Inflammatory macrophage (primary cell): ENCODE measurements around the gene DNAJB4.
"Not testable (repeated sequence)": the region's sequence is repeated elsewhere in the genome, so short reads cannot be mapped to it uniquely, and the experiment has no call there.

Experiments
- DNase-seq, 2 donors: peaks; one replicate each; pipeline ENCODE4 v3.0.0-alpha.2; 2020 to 2022

The DNAJB4 gene

DNA sequence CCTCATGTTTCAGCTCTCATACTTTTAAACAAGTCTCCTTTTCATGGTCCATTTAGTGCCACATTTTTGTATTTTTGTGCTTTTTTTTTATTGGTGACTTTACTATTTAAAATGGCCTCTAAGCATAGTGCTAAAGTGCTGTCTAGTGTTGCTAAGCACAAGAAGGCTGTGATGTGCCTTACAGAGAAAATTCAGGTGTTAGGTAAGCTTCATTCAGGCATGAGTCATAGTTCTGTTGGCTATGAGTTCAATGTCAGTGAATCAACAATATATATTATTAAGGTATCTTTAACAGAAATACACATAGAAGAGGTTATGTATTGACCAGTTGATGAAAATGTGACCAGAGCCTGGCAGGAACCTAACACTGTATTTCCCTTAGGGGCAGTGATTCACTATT lies 13.1 kb upstream of the DNAJB4 start:
- DNase-seq: no peak

DNA sequence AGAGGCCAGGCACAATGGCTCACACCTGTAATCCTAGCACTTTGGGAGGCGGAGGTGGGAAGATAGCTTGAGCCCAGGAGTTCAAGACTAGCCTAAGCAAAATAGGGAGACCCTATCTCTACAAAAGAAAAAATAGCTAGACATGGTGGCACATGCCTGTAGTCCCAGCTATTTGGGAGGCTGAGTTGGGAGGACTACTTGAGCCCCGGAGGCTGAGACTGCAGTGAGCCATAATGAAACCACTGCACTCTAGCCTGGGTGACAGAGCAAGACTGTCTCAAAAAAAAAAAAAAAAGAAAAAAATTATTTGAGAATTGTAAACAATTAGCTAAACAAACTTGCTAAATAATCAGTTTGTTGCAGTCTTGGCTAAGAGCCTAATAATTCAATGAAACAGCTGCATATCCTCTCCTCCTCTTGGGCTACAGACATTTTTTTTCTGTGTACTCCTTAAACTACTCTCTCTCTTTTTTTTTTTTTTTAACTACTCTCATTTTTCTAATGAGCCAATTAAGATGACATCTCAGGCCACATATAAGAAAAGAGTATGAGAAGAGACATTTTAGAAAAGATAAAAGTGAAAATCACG lies 10.5 kb upstream of the DNAJB4 start:
- no peak for DNase-seq

DNA sequence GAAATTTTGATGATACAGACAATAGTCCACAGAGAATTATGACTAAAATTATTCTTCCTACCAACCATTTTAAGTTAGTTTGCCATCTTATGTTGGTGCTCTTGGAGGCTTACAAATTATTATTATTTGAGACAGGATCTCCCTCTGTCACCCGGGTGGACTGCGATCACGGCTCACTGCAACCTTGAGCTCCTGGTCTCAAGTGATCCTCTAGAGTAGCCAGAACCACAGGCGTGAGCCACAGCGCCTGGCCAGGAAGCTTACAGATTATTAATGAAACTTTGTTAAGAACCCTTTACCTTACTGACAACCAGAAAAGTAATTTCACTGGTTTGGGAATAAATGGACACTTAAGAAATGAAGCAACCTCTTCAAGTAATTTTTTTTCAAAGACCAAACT lies 8.0 kb upstream of the DNAJB4 start:
- DNase-seq: no peak

DNA sequence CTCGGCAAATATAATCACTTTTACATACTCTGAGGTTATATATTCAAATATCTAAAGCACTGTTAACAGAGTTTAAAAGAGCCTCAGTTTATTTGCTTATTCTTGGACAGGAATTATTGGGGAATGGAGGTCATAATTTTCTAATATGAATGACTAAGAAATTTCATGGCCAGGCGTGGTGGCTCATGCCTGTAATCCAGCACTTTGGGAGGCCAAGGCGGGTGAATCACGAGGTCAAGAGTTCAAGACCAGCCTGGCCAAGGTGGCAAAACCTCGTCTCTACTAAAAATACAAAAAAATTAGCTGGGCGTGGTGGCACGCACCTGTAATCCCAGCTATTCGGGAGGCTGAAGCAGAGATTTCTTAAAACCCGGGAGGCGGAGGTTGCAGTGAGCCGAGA lies 4.2 kb upstream of the DNAJB4 start:
- not testable (repeated sequence) for DNase-seq

DNA sequence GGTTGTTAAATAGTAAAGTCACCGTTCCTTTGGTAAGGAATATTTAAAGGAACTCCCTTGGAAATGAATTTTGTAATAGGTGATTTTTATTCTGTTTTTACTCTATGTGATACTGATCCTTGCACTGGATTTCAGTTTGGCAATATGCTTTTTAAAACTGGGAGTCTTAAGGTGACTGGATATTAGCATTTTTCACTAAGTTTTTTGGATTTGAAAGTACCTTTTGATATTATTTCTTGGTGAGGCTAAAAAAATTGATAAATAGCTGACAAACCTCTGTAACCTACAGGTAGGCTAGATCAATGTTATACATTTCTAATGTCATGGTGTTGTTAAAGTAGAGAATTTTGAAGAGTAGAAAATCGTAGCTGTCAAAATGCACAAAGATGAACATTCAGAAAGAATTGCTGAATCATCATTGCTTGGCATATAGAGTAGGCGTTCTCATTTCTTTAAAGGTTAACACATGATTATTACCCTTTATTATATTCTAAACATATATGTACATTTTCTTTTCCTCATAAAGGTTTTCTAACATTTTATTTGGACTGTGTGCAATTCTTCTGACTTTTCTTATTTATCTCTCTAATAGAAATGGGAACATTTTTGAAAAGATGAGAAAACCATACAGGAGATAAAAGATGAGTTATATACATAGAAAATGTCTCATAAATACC lies 1.5 kb upstream of the DNAJB4 start:
- peak; percentile 12 to 40 for DNase-seq

- DNase-seq: peak; percentile 69 to 85
These were observed 639 bp upstream of the DNAJB4 start for GRCh38 chr1:78003882-78004718.

- no peak for DNase-seq
These were observed 646 bp downstream of the DNAJB4 start for GRCh38 chr1:78005448-78005722.

GRCh38 chr1:78005755-78006154 lies 1.0 kb downstream of the DNAJB4 start:
- peak; percentile 23 to 49 for DNase-seq

DNA sequence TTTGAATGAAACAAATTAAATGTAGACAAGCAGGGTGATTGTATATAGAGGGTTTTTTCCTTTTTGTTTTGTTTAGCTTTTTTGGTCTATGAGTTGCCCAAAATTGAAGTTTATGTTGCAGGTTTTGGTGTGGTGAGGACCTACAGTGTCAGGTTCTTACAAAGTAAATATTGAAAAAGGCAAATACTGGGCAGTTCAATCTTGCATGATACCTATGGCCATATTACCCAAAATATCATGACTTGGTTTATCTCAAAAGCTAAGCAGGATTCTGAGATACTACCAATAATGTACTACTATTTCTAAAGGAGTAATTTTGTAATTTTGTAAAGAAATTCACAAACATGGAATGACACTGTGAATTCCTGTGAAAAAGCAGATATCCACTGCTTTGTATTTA lies 1.8 kb downstream of the DNAJB4 start:
- no peak for DNase-seq

DNA sequence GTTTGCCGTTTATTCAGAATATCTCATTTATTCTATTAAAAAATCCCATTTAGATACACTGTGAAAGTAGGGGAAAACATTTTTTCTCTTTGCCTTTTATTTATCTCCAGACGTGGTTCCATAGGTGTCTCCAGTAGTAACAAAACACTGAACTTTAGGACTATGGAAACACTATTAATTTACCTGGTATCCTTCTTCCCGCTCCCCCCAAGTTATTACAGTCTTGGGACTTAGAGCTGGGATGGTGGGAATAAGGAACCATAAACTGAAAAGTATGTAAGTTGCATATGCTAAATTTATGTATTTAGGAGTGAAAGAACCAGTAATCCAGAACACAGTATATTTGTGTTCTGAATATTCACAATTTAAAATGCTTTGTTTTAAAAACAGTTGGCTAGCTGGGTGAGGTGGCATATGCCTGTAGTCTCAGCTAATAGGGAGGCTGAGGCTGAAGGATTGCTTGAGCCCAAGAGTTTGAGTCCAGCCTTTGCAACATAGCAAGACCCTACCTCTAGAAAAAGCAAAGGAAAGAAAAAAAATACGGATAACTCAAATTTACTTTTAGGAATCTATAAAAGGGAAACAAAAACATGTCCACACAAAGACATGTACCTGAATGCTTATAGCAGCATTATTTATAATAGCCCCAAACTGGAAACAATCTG lies 3.1 kb downstream of the DNAJB4 start:
- DNase-seq: no peak

DNA sequence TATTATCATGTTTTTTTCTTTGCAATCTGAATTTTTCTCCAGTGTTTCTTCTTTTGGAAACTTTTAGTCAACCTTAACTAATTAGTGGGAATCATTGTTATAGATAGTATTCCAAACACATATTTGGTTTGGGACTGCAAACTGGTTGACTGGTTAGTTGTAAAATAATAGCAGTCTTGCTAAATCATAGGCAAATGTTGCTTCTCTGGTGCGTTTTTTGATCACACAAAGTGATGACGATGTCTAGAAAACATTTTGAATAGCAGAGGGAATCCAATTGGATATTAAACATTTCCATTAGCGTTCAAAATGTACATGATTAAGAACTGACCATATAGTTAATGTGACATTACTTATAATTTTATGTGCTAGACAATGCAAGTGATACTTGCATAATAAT lies 4.5 kb downstream of the DNAJB4 start:
- no peak for DNase-seq

GRCh38 chr1:78009836-78010235 lies 5.1 kb downstream of the DNAJB4 start:
- no peak for DNase-seq

DNA sequence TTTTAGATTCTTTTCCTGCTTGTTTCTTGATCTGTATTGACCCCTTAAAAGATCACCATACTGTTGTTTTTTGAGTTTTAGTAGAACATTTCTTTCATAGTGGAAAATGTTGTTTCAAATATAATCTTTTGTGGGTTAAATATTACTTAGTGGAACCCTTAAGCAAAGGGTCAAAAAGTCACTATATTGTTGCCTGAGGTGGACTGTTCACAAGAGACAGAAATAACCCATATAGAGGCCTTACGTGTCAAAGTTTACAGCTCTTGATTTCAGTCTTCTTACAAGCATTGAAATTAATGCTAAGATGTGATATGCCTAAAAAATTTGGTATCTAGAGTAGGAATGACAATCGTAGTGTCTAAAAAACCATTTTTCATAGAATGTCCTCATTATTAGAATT lies 6.3 kb downstream of the DNAJB4 start:
- no peak for DNase-seq

DNA sequence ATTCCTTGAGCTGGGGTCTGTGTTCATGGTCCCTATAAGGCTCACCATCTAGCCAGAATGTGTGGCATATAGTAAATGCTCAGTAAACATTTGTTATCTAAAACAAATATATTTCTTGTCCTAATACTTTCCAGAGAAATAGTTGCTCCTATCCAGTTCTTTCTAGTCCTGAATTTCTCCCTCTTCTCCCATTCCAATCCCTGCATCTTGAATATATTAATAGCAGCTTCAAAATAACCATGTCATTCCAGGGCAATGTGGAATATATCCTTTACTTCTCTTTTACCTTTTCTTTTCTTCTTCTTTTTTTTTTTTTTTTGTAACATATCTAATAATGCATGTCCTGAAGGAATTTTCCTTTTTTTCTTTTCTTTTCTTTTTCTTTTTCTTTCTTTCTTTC lies 10.4 kb downstream of the DNAJB4 start:
- no peak for DNase-seq

- no peak for DNase-seq
These were observed 14.3 kb downstream of the DNAJB4 start for GRCh38 chr1:78019024-78019423.

- DNase-seq: not testable (repeated sequence)
These were observed 16.4 kb downstream of the DNAJB4 start for GRCh38 chr1:78021134-78021533.

GRCh38 chr1:78029793-78030192 lies 25.1 kb downstream of the DNAJB4 start:
- no peak for DNase-seq

DNA sequence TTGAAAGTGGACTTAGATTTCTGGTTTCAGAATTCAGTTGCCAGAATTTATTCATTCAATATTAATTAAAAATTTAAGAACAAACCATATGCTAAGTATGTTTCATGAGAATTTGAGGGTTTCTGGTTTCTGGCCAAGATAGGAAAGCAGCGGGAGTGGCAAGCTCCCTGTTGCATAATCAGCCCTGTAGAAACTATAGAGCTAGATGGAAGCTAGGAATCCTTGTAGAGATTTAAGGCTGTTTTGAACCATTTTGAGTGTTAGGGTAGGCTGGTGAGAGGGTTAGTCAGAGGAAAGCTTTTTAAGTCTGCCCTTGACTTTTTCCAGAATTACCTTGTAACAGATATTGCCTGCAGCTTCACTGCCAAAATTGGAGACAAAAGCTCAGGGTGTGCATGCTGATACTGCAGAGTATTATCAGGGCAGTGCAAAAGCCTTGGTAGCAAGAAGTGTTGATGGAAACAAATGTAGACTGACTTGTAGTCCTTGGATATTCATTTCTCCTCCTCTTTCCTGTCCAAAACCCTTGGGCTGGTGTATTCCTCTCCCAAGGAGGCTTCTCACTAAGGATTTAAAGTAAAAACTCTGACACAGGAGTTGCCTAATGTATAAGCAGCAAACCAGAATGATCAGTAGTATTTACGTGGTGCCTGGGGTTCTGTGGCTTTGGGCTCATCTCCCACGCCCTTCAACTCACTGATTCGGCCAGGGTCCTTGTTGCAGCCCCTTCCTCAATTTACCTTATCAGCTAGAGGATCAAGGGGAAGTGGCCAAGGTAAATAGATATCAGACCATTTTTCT lies 28.5 kb downstream of the DNAJB4 start:
- no peak for DNase-seq

- DNase-seq: no peak
These were observed 29.0 kb downstream of the DNAJB4 start for GRCh38 chr1:78033797-78034172.

DNA sequence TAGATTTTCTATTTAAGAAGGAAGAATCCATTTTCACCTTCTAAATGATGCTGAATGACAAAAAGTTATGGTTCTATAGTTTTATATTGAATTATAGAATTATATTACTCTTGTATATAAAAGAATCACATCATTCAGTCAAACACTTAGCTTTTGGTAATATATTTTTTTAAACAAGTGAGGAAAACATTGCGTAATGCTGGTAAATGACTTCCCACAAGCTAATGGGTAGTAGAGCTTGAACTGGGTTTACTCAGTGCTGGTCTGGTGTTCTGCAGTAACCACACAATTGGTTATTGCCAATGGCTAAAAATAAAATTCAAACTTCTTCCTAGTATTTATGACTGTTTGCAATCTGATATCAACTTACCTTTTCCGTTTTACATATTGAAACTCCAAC lies 30.4 kb downstream of the DNAJB4 start:
- DNase-seq: no peak

GRCh38 chr1:78036450-78036849 lies 31.7 kb downstream of the DNAJB4 start:
- no peak for DNase-seq

- DNase-seq: no peak
These were observed 33.3 kb downstream of the DNAJB4 start for GRCh38 chr1:78038071-78038470.

- DNase-seq: no peak
These were observed 33.8 kb downstream of the DNAJB4 start for GRCh38 chr1:78038491-78038939.
